LNCaP clone FGC (cell line): Measurements from ENCODE around the gene DENND2C.

ENCODE experiments used
- DNase-seq: peaks from one replicate; pipeline ENCODE4 v3.0.0-alpha.2; 2011; ENCODE audit warnings: low read depth
- H3K4me3 ChIP-seq: 2 replicates; pipeline ENCODE4 v1.5.1; 2011; ENCODE audit warnings: mild to moderate bottlenecking, low read depth, low read length, control low read depth
- CTCF ChIP-seq: IDR thresholded peaks from 2 replicates; pipeline ENCODE4 v1.5.1; 2012; ENCODE audit warnings: mild to moderate bottlenecking; ENCODE audit not compliant: control insufficient read depth, insufficient read depth; ENCODE audit errors: extremely low read depth

The DENND2C gene

GRCh38 chr1:114641377-114641776, 28.5 kb downstream of the DENND2C start:
- no peak for DNase-seq
- H3K4me3 ChIP-seq = no peak overlapping the region
- no peak for TF ChIP-seq CTCF

GRCh38 chr1:114638910-114639309, 30.9 kb downstream of the DENND2C start:
- DNase-seq = no peak
- H3K4me3 ChIP-seq = no peak overlapping the region
- no peak for TF ChIP-seq CTCF

- no peak for TF ChIP-seq CTCF
These were observed 37.4 kb downstream of the DENND2C start for GRCh38 chr1:114632427-114632826.

GRCh38 chr1:114627107-114627506, 42.7 kb downstream of the DENND2C start:
- TF ChIP-seq CTCF = no peak
- no peak for DNase-seq
- no peak overlapping the region for H3K4me3 ChIP-seq

More at GRCh38 chr1:114632427-114632826, 37.4 kb downstream of the DENND2C start:
- DNase-seq = no peak
- H3K4me3 ChIP-seq = no peak overlapping the region

GRCh38 chr1:114623364-114623763, 46.5 kb downstream of the DENND2C start:
- no peak overlapping the region for H3K4me3 ChIP-seq
- DNase-seq = no peak
- TF ChIP-seq CTCF = no peak

GRCh38 chr1:114620419-114620818, 49.4 kb downstream of the DENND2C start:
- peak; percentile 33; the same call in 1 of the 2 replicates for TF ChIP-seq CTCF
- no peak overlapping the region for H3K4me3 ChIP-seq
- no peak for DNase-seq

- no peak for DNase-seq
- no peak overlapping the region for H3K4me3 ChIP-seq
- no peak for TF ChIP-seq CTCF
These were observed 51.2 kb downstream of the DENND2C start for GRCh38 chr1:114618606-114619005.
